GM12878 (cell line): Measurements from ENCODE around the gene HOGA1. TPM values are rescaled to one million over a fixed set of nuclear protein-coding genes. Genes with fewer than 3 reads are reported as not detected.

Source experiments
- ATAC-seq: fragments of 200-7000 bp; cut with Tn5 transposase; 3 replicates; pipeline ENCODE4 v1.9.1; 2020; ENCODE audit warnings: mild to moderate bottlenecking, moderate library complexity
- BruUV-seq: library from RNA; stranded (reverse); fragments of 400-500 nt; replicated peaks from 2 replicates; lab custom pipeline; 2021; lab: Mats Ljungman, UMichigan
- CTCF ChIA-PET: fragments of 300-600 bp; sonication (Branson Sonifier 250); formaldehyde crosslinking; extraction: SDS; loops from one replicate; lab custom pipeline; 2021; ENCODE audit warnings: inconsistent platforms; lab: Yijun Ruan, JAX
- POLR2A ChIA-PET: fragments of 350-600 bp; formaldehyde crosslinking; extraction: SDS; loops from one replicate; lab custom pipeline; 2021; ENCODE audit warnings: inconsistent platforms; lab: Charles Lee
- RAD21 ChIA-PET: fragments of 300-600 bp; sonication (Branson Sonifier 250); formaldehyde crosslinking; loops from one replicate; lab custom pipeline; 2023; ENCODE audit warnings: antibody characterized with exemption; ENCODE audit not compliant: unreplicated experiment; lab: Charles Lee
- SMC1A ChIA-PET: fragments of 300-600 bp; sonication (Branson Sonifier 250); formaldehyde crosslinking; loops from one replicate; lab custom pipeline; 2023; ENCODE audit not compliant: unreplicated experiment, uncharacterized antibody; lab: Charles Lee
- DNase-seq: peaks from one replicate; pipeline ENCODE4 v3.0.0-alpha.2; 2011; ENCODE audit warnings: low read depth, low spot score
- FAIRE-seq: peaks from 3 replicates; lab custom pipeline; 2011; peaks lifted over from hg19 to GRCh38; lab: Jason Lieb, UNC
- H2AFZ ChIP-seq: 2 replicates; pipeline ENCODE4 v1.6.0; 2011; ENCODE audit warnings: low read depth, low read length, control low read depth; ENCODE audit not compliant: control insufficient read depth
- H3K27ac ChIP-seq: 2 replicates; pipeline ENCODE4 v1.5.1; 2011; ENCODE audit warnings: control low read depth; ENCODE audit not compliant: control insufficient read depth, insufficient read depth
- H3K27me3 ChIP-seq, 2 experiments: replicated peaks in 1 of 2; 2 replicates each; pipeline versions ENCODE4 v1.6.0 to v1.6.1; 2011; ENCODE audit warnings: low read length in 1 of 2; ENCODE audit not compliant: control insufficient read depth in 2 of 2, insufficient read depth in 2 of 2
- H3K36me3 ChIP-seq, 2 experiments: 2 replicates each; pipeline ENCODE4 v1.5.1; 2011; ENCODE audit warnings: low read length in 1 of 2; ENCODE audit not compliant: control insufficient read depth in 2 of 2, insufficient read depth in 2 of 2
- H3K4me1 ChIP-seq: 2 replicates; pipeline ENCODE4 v1.6.1; 2011; ENCODE audit warnings: mild to moderate bottlenecking, low read length, moderate library complexity, mixed read lengths; ENCODE audit not compliant: control insufficient read depth, insufficient read depth
- H3K4me2 ChIP-seq: 2 replicates; pipeline ENCODE4 v1.6.0; 2011; ENCODE audit warnings: control low read depth; ENCODE audit not compliant: control insufficient read depth, insufficient read depth
- H3K4me3 ChIP-seq: fragments of 200-600 bp; sonication (generic); 2 replicates; pipeline ENCODE4 v1.5.1; 2016
- H3K79me2 ChIP-seq: 2 replicates; pipeline ENCODE4 v1.6.0; 2011; ENCODE audit warnings: low read length; ENCODE audit not compliant: control insufficient read depth, insufficient read depth
- H3K9ac ChIP-seq: 2 replicates; pipeline ENCODE4 v1.8.0; 2011; ENCODE audit warnings: low read length, control low read depth, mixed read lengths; ENCODE audit not compliant: control insufficient read depth, insufficient read depth
- H3K9me3 ChIP-seq: replicated peaks from 3 replicates; pipeline ENCODE4 v1.5.1; 2011; ENCODE audit warnings: mild to moderate bottlenecking, low read length; ENCODE audit not compliant: control insufficient read depth, insufficient read depth
- H4K20me1 ChIP-seq: 2 replicates; pipeline ENCODE4 v1.6.0; 2011; ENCODE audit not compliant: control insufficient read depth, insufficient read depth
- CHD2 ChIP-seq: IDR thresholded peaks from 2 replicates; pipeline ENCODE4 v1.6.1; 2011; ENCODE audit warnings: low read depth, low read length, improper control_type of control experiment, borderline replicate concordance
- EGR1 ChIP-seq, 2 experiments: IDR thresholded peaks; 1 replicate in 1 of 2; 2 replicates in 1 of 2; pipeline ENCODE4 v1.6.1; 2011 to 2012; ENCODE audit warnings: low read depth in 2 of 2, low read length in 2 of 2, borderline replicate concordance in 1 of 2, mild to moderate bottlenecking in 1 of 2, moderate library complexity in 1 of 2
- FOS ChIP-seq: IDR thresholded peaks from 3 replicates; pipeline ENCODE4 v1.6.1; 2011; ENCODE audit warnings: borderline replicate concordance; ENCODE audit not compliant: insufficient read length; ENCODE audit errors: extremely low read depth
- GABPA ChIP-seq: IDR thresholded peaks from 2 replicates; pipeline ENCODE4 v1.6.1; 2014; ENCODE audit warnings: antibody characterized with exemption, low read depth, mild to moderate bottlenecking, inconsistent platforms
- IKZF2 ChIP-seq, 2 experiments: fragments of 450-650 bp; IDR thresholded peaks; 2 replicates each; pipeline ENCODE4 v1.6.1; 2017; ENCODE audit warnings: mild to moderate bottlenecking in 2 of 2, moderate library complexity in 2 of 2
- IRF5 ChIP-seq: fragments of 450-650 bp; IDR thresholded peaks from 2 replicates; pipeline ENCODE4 v1.6.1; 2017; ENCODE audit warnings: borderline replicate concordance
- MTA3 ChIP-seq: IDR thresholded peaks from 2 replicates; pipeline ENCODE4 v1.6.1; 2012; ENCODE audit warnings: low read length, inconsistent platforms, borderline replicate concordance
- NRF1 ChIP-seq: conservative IDR thresholded peaks from 2 replicates; pipeline ENCODE4 v1.6.1; 2011; ENCODE audit warnings: mild to moderate bottlenecking, low read depth, low read length, improper control_type of control experiment
- WGBS: methylation state at CpG from one replicate; pipeline ENCODE4 v1.1.6; 2016; ENCODE audit warnings: low lambda C conversion rate; ENCODE audit not compliant: insufficient replicate concordance, insufficient coverage; ENCODE audit errors: missing lambda C conversion rate; 5-methylcytosine and 5-hydroxymethylcytosine counted together
- in situ Hi-C: fragments of 300-500 bp; cut with MboI; formaldehyde crosslinking; loops from 9 replicates; pipeline ENCODE4 v1.14.3; 2018; ENCODE audit warnings: mixed read lengths
- intact Hi-C: fragments of 100-400 bp; cut with micrococcal nuclease; formaldehyde crosslinking; loops from one replicate; pipeline ENCODE4 v1.14.2; 2022; ENCODE audit not compliant: unreplicated experiment
- polyA plus RNA-seq, 11 experiments: library from polyadenylated mRNA; depleted of rRNA in 4 of 11; unstranded in 6 of 11; stranded (reverse) in 5 of 11; fragments of >200 nt; fragmentation: Nextera tagmentation in 4 of 11; fragmentation: Illumina TruSeq in 1 of 11; extraction: Ambion mirVana in 4 of 11; extraction: Trizol in 1 of 11; gene quantifications; 1 replicate in 1 of 11; 2 replicates in 10 of 11; pipeline versions ENCODE4 v1.2.1 to v1.2.3, GENCODE V29; 2011 to 2016; ENCODE audit warnings: inconsistent platforms in 2 of 11, missing spikeins in 2 of 11, low read depth in 1 of 11
- total RNA-seq, 4 experiments: library from RNA; depleted of rRNA in 3 of 4; stranded (reverse); fragments of >200 nt in 3 of 4; fragmentation: Illumina TruSeq in 1 of 4; extraction: Trizol in 1 of 4; gene quantifications; 2 replicates each; pipeline versions ENCODE4 v1.2.1 to v1.2.3, GENCODE V29; 2013 to 2021

Gene HOGA1
- total and polyA plus RNA-seq, 10 of the 15 experiments (the other 5 are each of a cell fraction or from before 2014, with no cell fraction given), result 0.01 to 0.19 (median 0.06) TPM; not detected in 6

- CTCF ChIA-PET, result interaction anchor here (0.7 to 1.4 kb wide), 2 partner anchors 12 to 977 kb away, joined by 3 read pairs; no protein-coding TSS in a partner anchor
- Histone ChIP-seq H3K36me3 (no peaks in the 10 kb centered on the region), H3K9ac (no peak overlapping the region), H3K4me2 (no peak overlapping the region), H3K4me1 (no peaks in the 10 kb centered on the region), H3K4me3 (no peak overlapping the region), H3K79me2 (no peaks in the 10 kb centered on the region), H4K20me1 (no peaks in the 10 kb centered on the region), H3K27ac (no peak overlapping the region), H3K9me3 (no peaks in the 10 kb centered on the region), H2AFZ (no peak overlapping the region), H3K27me3 (no peaks in the 10 kb centered on the region; a peak in 1 of 4 replicates)
- WGBS, result 100% methylated on average over 1 of the region's 1 CpG
- TF ChIP-seq IKZF2 (IDR thresholded peaks at IDR 0.05) (no peak), GABPA (no peak), CHD2 (no peak), IRF5 (no peak), MTA3 (no peak), EGR1 (IDR thresholded peaks at IDR 0.05; ENCODE audit: borderline replicate concordance in 1 of 2, low read depth in 2 of 2, low read length in 2 of 2) (no peak), NRF1 (no peak), FOS (no peak)
- intact Hi-C loops (no loop called here), in situ Hi-C loops (no loop called here)
- ATAC-seq (no peak), DNase-seq (no peak), FAIRE-seq (no peak)
- SMC1A ChIA-PET, result interaction anchor here (0.7 kb wide), 1 partner anchor 62 kb away, joined by 3 read pairs; no protein-coding TSS in a partner anchor
- BruUV-seq, result no TSS peak
- RAD21 ChIA-PET, result no interaction called here
- POLR2A ChIA-PET, result no interaction called here
Measured at GRCh38 chr10:97600616-97601015, 16.4 kb downstream of the HOGA1 start.
